Duodenal mucosa (tissue), 2 donors: ENCODE measurements around the gene TTC28.

Source experiments
- H3K27ac ChIP-seq: one replicate; pipeline ENCODE4 v1.7.0; 2013; ENCODE audit warnings: low read depth, low read length
- H3K27me3 ChIP-seq, 2 donors: one replicate each; pipeline ENCODE4 v1.7.0; 2013; ENCODE audit warnings: low read length in 2 of 2, control low read depth in 1 of 2; ENCODE audit not compliant: insufficient read depth in 2 of 2, control insufficient read depth in 1 of 2
- H3K36me3 ChIP-seq, 2 donors: one replicate each; pipeline ENCODE4 v1.7.0; 2013; ENCODE audit warnings: low read length in 2 of 2, control low read depth in 1 of 2; ENCODE audit not compliant: insufficient read depth in 2 of 2, control insufficient read depth in 1 of 2
- H3K4me1 ChIP-seq, 2 donors: one replicate each; pipeline ENCODE4 v1.7.0; 2013; ENCODE audit warnings: low read length in 2 of 2, control low read depth in 1 of 2; ENCODE audit not compliant: insufficient read depth in 2 of 2, control insufficient read depth in 1 of 2
- H3K4me3 ChIP-seq, 2 donors: one replicate each; pipeline ENCODE4 v1.7.0; 2013; ENCODE audit warnings: low read length in 2 of 2, low read depth in 1 of 2
- H3K9ac ChIP-seq, 2 donors: one replicate each; pipeline ENCODE4 v1.7.0; 2013; ENCODE audit warnings: low read length in 2 of 2, low read depth in 1 of 2
- H3K9me3 ChIP-seq, 2 donors: one replicate each; pipeline ENCODE4 v1.7.0; 2013; ENCODE audit warnings: low read length in 2 of 2, control low read depth in 1 of 2; ENCODE audit not compliant: control insufficient read depth in 1 of 2

TTC28 gene

GRCh38 chr22:27978802-27979201 is 700.8 kb downstream of the TTC28 start:
- peaks cover 0 to 19% of the 10 kb centered on the region in 2 donors for H3K36me3 ChIP-seq
- H3K9ac ChIP-seq: no peak overlapping the region
- peaks cover 0 to 5% of the 10 kb centered on the region in 2 donors for H3K4me1 ChIP-seq
- no peak overlapping the region for H3K4me3 ChIP-seq
- H3K27me3 ChIP-seq: no peaks in the 10 kb centered on the region
- no peaks in the 10 kb centered on the region for H3K9me3 ChIP-seq
- H3K27ac ChIP-seq: no peak overlapping the region

- no peaks in the 10 kb centered on the region for H3K27me3 ChIP-seq
- H3K9ac ChIP-seq: no peak overlapping the region
- no peak overlapping the region for H3K27ac ChIP-seq
- peaks cover 0 to 17% of the 10 kb centered on the region in 2 donors for H3K36me3 ChIP-seq
- no peak overlapping the region for H3K4me3 ChIP-seq
- no peaks in the 10 kb centered on the region for H3K9me3 ChIP-seq
- H3K4me1 ChIP-seq: peaks cover 0 to 7% of the 10 kb centered on the region in 2 donors
Observed at GRCh38 chr22:27978317-27978716, 701.3 kb downstream of the TTC28 start.

- no peak overlapping the region for H3K27ac ChIP-seq
- no peaks in the 10 kb centered on the region for H3K36me3 ChIP-seq
- no peaks in the 10 kb centered on the region for H3K9me3 ChIP-seq
- H3K4me3 ChIP-seq: no peak overlapping the region
- H3K4me1 ChIP-seq: peaks cover 0 to 10% of the 10 kb centered on the region in 2 donors
- H3K27me3 ChIP-seq: no peaks in the 10 kb centered on the region
- no peak overlapping the region for H3K9ac ChIP-seq
Observed at GRCh38 chr22:27976586-27976985, 703.1 kb downstream of the TTC28 start.

- H3K4me1 ChIP-seq: peaks cover 0 to 10% of the 10 kb centered on the region in 2 donors
- H3K27ac ChIP-seq: no peak overlapping the region
- H3K9ac ChIP-seq: no peak overlapping the region
- no peaks in the 10 kb centered on the region for H3K27me3 ChIP-seq
- H3K4me3 ChIP-seq: no peak overlapping the region
- H3K36me3 ChIP-seq: no peaks in the 10 kb centered on the region
- H3K9me3 ChIP-seq: peaks cover 0 to 4% of the 10 kb centered on the region in 2 donors
Observed at GRCh38 chr22:27975381-27976013, 704.1 kb downstream of the TTC28 start.

GRCh38 chr22:27973846-27974245 is 705.8 kb downstream of the TTC28 start:
- Histone ChIP-seq H3K4me3 (no peak overlapping the region), H3K9me3 (peaks cover 0 to 4% of the 10 kb centered on the region in 2 donors), H3K4me1 (peaks cover 0 to 10% of the 10 kb centered on the region in 2 donors), H3K36me3 (no peaks in the 10 kb centered on the region), H3K27ac (no peak overlapping the region), H3K27me3 (no peaks in the 10 kb centered on the region), H3K9ac (no peak overlapping the region)

GRCh38 chr22:27972732-27973698 is 706.6 kb downstream of the TTC28 start:
- Histone ChIP-seq H3K36me3 (no peaks in the 10 kb centered on the region), H3K9me3 (peaks cover 0 to 4% of the 10 kb centered on the region in 2 donors), H3K27me3 (no peaks in the 10 kb centered on the region), H3K4me3 (no peak overlapping the region), H3K9ac (no peak overlapping the region), H3K4me1 (peaks cover 0 to 10% of the 10 kb centered on the region in 2 donors), H3K27ac (no peak overlapping the region)

GRCh38 chr22:27971926-27972325 is 707.7 kb downstream of the TTC28 start:
- Histone ChIP-seq H3K36me3 (no peaks in the 10 kb centered on the region), H3K4me1 (peaks cover 0 to 10% of the 10 kb centered on the region in 2 donors), H3K27me3 (no peaks in the 10 kb centered on the region), H3K4me3 (no peak overlapping the region), H3K9me3 (peaks cover 0 to 4% of the 10 kb centered on the region in 2 donors), H3K9ac (no peak overlapping the region), H3K27ac (no peak overlapping the region)

GRCh38 chr22:27970596-27971220 is 708.9 kb downstream of the TTC28 start:
- Histone ChIP-seq H3K4me1 (peaks cover 0 to 10% of the 10 kb centered on the region in 2 donors), H3K36me3 (no peaks in the 10 kb centered on the region), H3K27me3 (no peaks in the 10 kb centered on the region), H3K9me3 (peaks cover 0 to 4% of the 10 kb centered on the region in 2 donors), H3K4me3 (no peak overlapping the region), H3K9ac (no peak overlapping the region), H3K27ac (no peak overlapping the region)

GRCh38 chr22:27966168-27967064 is 713.2 kb downstream of the TTC28 start:
- no peaks in the 10 kb centered on the region for H3K27me3 ChIP-seq
- no peak overlapping the region for H3K27ac ChIP-seq
- peaks cover 0 to 7% of the 10 kb centered on the region in 2 donors for H3K4me1 ChIP-seq
- no peak overlapping the region for H3K4me3 ChIP-seq
- H3K9me3 ChIP-seq: peaks cover 0 to 4% of the 10 kb centered on the region in 2 donors
- H3K9ac ChIP-seq: no peak overlapping the region
- no peaks in the 10 kb centered on the region for H3K36me3 ChIP-seq
